Ammon's horn (tissue), 1 donor: Measurements from ENCODE around the gene DDHD1.
"Not testable (repeated sequence)": the region's sequence is repeated elsewhere in the genome, so short reads cannot be mapped to it uniquely, and the experiment has no call there.

Experiments used
- DNase-seq: peaks from one replicate; pipeline ENCODE4 v3.0.0-alpha.2; 2016; ENCODE audit warnings: low spot score

Gene DDHD1

DNA sequence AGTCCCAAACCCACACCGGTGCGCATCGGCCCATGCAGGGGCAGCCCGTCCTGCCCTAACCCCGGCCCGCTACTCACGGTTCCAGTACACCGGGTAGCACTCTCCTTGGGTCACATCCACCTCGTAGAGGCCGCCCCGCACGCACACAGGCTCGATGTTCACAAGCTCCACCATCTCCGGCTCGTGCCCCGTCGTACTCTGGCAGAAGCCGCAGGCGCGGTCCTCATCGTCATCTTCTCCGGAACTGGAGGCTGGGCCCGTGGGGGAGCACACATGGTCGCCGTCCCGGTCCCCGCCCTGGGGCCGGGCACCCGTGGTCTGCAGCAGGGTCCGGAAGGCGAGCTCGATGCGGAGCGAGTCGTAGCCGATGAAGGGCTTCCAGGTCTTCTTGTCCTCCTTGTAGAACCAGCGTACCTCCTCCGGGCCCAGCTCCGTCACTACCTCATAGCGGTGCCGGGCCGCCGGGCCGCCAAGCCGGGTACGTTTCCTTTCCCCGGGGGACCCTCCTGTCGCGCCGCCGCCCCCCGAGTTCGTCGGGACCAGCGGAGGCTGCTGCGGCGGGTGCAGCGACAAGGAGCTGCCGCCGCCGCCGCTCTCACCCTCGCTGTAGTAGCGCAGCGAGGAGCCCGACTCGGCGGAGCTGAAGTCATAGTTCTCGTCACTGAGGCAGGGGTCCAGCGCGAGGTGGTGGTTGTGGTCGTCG lies 788 bp downstream of the DDHD1 start:
- peak; percentile 45 for DNase-seq

DNA sequence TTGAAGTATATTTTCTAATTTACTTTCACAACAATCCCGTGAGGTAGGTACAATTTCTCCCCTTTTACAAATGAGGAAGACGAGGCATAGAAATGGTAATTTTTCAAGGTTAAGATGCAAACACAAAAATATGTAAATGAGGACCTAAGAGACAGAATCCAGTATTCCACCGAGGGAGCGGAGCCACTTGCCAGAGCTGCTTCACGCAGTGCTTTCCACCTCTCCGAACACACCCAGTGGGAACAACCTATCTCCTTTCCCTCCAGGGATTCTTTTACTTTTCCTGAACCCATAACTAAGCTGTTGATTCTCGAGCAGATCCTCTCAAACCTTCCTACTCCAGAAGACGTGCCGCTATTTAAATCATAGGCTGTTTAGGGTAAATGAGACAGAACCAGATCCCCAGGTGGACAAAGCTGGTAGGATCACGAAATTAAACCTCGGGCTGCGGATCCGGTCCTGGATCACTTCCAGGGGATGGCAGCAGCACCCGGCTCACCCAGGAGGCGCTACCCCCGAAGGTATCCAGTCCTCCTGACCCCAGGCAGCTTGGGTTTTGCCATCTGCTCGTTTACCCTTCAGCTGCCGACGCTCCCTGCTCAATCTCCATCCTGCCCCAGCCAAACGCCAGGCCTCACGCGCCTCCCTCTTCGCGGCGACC lies 1.5 kb downstream of the DDHD1 start:
- peak; percentile 32 for DNase-seq

DNA sequence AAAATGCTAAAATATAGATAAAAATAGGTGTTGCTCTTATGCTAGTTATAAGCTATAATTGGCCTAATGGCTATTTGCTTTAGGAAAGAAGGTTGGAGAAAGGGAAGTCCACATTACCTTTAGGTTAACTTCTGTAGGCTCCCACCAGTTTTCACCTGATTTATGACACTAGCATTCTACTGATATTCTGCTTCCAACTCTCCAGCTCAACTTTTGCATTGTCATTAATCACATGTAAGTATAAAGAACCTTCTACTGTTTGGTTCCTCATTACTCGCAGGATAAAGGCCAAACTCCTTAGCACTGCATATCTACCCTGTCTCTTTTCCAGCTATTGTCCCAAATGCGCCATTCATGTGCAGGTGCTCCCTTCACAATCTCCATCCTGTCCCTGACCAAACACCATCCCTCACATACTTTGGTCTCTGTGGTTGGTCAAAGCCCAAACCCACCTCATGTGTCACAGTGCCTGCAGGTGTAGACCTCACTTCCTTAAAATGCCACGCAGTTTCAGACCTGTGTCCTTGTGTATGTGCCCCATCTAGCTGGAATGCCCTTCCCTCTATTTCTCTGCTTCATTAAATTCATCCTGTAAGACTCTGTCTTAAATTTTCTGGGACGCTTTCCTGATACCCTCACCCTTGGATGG lies 3.3 kb downstream of the DDHD1 start:
- DNase-seq: no peak

DNA sequence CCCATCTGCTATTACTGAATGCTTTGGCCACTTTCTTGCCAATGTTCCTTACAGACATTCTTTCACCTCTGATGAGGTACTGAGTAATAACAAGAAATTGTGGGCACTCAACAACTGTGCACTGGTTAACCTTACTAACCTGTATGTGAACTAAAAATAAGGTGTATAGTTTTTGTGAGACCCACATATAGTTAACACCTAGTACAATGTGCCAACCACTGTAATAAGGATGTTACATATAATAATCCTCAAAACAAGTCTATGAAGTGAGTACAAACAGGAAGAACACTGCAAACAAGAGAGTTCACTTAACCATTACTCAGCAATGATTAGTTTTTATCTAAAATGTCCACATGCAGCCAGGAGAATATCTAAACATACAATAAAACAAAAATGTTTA lies 4.5 kb downstream of the DDHD1 start:
- DNase-seq: no peak

DNA sequence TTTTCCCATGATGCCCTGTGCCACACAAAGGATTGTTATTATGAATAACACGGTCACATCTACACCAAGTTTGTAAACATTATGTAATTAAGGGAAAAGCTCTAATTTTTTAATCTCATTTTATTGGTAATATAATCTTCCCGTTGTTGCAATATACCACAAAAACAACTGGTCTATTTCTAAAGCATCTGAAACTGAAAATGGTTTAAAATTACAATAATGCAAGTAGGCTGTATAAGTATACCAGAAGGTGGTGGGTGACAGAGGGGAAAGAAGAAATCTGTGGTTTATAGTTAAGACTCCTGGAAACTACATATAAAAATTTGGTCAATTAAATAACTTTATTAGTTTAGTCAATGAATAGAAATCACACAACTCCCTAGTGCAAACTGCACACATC lies 5.2 kb downstream of the DDHD1 start:
- no peak for DNase-seq

DNA sequence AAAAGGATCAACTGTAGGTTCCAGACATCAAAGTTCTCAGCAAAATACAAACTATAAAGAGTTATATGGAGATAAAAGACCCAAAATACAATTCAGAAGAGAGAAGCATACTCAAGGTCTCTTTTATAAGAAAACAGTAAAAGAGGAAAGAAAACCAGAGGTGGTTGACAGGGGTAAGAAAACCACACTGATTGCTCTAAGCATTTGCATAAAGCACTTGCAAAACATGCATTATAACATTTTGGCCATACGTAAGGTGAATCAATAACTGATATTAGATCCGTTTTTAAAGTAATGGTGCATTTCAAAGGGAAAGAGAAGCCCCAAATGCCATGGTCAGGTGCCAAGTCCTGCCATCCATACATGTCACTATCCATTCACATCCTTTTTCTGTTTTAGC lies 5.9 kb downstream of the DDHD1 start:
- no peak for DNase-seq

DNA sequence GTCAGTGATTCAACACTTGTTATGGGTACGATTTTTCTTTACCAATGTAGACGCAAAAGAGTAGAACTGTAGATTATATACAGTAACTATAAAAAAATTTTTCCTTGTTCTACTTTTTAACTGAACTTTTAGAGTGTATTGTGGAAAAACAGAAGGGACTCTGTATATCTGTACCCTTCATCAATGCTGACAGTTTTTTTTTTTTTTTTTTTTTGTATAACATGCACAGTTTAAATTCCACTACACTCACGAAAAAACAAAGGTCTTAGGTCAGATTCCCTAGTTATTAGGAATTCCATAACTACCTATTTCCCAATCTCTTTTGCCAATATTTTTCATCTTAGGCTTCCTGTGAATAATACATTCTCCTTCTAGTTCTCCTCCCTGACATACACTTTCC lies 6.4 kb downstream of the DDHD1 start:
- DNase-seq: no peak

DNA sequence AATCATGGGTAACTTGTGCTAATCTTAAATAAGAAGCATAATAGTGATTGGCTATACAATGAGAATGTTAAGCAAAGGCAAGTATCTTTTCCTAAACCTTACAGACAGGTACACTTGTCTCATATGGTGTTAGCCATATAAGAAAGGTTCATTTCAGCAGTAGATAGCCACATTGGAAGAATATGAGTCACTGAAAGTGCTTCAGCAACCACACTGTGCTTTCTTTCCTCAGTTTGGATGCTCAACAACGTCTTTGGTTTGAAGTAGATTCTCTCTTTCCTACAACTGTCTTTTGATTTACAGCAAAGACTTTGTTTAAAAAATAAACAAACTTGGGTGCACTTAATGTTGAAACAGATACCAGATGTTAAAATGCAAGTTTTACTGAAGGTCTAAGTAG lies 8.9 kb downstream of the DDHD1 start:
- no peak for DNase-seq

DNA sequence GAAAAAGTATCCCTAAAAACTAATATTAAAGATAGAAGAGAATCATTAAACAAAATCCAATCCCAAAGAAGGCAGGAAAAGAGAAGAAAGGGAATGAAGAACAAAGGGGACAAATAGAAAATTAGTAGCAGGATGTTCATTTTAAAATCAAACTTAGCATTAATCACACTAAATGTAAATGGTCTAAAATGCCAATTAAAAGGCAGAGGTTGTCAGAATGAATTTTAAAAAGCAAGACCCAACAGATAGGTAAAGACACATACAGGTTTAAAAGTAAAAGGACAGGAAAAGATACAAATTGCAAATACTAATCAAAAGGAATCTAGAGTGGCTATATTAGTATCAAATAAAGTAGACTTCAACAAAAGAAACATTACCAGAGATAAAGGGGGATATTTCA lies 12.5 kb downstream of the DDHD1 start:
- DNase-seq: no peak

DNA sequence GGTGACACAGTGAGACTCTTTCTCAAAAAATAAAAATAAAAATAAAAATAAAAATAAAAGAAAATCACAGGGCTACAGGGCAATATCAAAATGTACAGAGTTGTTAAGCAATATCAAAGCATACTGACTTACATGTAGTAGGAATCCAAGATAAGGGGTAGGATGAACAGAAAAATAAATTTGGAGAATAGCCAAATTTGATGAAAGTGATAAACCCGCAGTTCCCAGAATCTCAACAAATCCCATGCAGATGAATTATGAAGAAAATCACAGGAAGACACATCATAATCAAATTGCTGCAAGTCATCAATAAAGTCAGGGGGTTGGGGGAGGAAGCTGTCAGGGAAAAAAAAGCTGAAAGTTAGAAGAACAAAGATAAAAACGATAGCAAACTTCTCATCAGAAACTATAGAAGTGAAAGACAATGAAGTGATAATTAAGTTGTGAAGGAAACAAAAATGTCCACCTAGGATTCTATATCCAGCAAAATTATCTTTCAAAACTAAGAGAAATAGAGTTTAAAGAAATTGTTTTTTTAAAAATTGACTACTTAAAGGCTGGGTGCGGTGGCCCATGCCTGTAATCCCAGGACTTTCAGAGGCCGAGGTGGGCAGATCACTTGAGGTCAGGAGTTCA lies 15.4 kb downstream of the DDHD1 start:
- no peak for DNase-seq

DNA sequence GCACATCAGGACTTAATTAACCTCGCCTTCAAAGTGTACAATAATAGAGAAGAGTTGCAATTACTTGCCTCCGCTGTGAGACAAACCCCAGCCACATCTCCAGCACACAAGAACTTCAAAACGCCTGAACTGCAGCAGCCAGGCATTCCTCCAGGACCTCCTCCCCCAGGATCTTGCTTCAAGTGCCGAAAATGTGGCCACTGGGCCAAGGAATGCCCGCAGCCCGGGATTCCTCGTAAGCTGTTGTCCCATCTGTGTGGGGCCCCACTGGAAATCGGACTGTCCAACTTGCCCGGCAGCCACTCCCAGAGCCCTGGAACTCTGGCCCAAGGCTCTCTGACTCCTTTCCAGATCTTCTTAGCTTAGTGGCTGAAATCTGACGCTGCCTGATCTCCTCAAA lies 22.6 kb downstream of the DDHD1 start:
- DNase-seq: not testable (repeated sequence)

DNA sequence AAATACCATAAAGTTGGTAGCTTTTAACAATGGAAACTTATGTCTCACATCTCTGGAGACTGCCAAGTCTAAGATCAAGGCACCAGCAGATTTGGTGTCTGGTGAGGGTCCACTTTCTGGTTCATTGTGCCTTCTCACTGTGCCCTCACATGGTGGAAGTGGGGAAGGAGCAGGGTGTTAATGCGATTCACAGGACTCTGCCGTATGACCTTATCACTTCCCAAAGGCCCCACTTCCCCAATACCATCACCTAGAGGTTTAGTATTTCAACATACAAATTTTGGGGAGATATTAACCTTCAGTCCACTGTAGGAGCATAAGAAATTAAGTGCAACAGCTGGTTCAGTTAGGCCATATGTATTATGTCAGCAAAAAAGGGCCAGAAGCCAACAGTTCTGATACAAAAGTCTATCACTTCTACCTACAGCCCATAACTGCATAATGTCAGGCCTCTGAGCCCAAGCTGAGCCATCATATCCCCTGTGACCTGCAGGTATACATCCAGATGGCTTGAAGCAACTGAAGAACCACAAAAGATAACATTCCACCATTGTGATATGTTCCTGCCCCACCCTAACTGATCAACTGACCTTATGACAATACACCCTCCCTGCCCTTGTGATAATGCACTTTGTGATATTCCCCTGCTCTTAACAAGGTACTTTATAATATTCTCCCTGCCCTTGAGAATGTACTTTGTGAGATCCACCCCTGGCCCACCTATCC lies 24.7 kb downstream of the DDHD1 start:
- DNase-seq: no peak

DNA sequence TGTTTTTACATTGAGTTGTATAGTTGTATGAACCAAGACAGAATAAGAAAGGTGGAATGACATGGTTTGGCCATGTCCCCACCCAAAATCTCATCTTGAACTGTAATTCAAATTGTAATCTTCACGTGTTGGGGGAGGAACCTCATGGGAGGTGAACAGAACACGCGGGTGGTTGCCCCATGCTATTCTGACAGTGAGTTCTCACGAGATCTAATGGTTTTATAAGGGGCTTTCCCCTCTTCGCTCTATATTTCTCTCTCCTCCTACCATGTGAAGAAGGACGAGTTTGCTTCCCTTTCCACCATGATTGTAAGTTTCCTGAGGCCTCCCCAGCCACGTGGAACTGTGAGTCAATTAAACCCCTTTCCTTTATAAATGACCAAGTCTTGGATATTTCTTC lies 25.3 kb downstream of the DDHD1 start:
- DNase-seq: no peak

DNA sequence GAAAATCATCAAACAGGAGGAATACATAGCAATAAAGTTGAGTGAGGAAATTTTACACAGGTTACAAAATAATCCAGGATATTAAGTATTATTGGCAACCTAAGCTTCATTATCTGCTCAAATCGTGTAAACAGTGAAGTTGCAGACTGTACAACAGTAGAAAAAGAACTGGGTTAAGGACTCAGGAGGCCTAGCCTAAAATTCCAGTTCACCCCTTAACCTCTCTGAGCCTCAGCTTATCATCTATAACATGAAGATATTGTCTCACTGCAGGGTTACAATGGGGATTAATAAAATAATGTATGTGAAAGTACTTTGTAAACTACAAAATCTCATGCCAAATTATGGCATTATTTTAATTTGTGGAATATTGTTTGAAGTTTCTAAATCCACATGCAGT lies 26.0 kb downstream of the DDHD1 start:
- DNase-seq: no peak

DNA sequence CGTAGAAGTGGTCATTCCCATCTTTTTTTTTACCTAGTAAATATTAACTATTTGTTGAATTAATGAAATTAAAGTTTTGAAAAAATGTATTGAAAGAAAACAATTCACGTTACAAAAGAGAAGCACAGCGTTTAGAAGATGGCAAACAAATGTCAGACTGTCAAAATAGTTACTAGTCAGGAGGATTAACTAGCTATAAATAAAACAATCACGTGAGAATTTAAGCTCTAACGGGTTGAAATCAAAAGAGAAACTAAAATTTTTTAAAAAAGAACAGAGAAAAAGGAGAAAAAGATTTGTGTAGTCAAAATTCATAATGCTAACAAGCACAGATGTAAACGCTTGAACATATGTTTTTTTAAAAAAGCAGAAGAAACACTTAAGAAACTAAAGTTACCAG lies 26.4 kb downstream of the DDHD1 start:
- DNase-seq: no peak

DNA sequence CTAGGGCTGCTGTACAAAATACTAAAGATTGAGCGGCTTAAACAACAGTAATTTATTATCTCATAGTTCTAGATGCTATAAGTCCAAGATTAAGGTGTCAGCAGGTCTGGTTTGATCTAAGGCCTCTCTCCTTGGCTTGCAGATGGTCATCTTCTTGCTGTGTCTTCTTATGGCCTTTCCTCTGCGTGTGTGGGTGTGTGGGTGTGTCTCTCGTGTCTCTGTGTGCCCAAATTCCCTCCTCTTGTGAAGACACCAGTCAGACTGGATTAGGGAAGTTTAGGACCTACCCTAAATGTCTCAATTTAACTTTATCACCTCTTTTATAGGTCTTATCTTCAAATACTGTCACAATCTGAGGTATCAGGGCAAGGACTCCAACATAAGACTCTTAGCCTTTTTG lies 28.3 kb downstream of the DDHD1 start:
- DNase-seq: no peak

DNA sequence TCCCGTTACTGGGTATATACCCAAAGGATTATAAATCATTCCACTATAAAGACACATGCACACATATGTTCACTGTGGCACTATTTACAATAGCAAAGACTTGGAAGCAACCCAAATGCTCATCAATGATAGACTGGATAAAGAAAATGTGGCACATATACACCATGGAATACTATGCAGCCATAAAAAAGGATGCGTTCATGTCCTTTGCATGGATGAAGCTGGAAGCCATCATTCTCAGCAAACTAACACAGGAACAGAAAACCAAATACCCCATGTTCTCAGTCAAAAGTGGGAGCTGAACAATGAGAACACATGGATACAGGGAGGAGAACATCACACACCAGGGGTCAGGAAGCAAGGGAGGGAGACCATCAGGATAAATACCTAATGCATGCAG lies 31.7 kb downstream of the DDHD1 start:
- not testable (repeated sequence) for DNase-seq

DNA sequence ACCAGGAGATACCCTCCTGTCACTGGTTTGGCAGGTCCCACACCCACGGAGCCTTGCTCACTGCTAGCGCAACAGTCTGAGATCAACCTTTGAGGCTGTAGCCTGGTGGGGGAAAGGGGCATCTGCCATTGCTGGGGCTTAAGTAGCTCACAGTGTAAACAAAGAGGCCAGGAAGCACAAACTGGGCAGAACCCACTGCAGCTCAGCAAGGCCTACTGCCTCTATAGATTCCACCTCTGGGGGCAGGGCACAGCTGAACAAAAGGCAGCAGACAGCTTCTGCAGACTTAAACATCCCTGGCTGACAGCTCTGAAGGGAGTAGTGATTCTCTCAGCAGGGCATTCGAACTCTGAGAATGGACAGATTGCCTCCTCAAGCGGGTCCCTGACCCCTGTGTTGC lies 35.6 kb downstream of the DDHD1 start:
- not testable (repeated sequence) for DNase-seq

DNA sequence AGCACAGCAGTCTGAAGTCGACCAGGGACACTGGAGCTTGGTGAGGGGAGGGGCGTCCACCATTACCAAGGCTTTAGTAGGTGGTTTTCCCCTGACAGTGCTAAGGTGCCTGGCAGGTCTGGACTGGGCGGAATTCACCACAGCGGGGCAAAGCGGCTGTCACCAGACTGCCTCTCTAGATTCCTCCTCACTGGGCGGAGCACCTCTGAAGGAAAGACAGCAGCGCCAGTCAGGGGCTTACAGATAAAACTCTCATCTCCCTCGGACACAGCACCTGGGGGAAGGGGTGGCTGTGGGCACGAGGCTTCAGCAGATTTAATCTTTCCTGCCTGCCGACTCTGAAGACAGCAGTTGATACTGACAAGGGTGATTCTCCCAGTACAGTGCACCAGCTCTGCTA lies 39.1 kb downstream of the DDHD1 start:
- DNase-seq: no peak

DNA sequence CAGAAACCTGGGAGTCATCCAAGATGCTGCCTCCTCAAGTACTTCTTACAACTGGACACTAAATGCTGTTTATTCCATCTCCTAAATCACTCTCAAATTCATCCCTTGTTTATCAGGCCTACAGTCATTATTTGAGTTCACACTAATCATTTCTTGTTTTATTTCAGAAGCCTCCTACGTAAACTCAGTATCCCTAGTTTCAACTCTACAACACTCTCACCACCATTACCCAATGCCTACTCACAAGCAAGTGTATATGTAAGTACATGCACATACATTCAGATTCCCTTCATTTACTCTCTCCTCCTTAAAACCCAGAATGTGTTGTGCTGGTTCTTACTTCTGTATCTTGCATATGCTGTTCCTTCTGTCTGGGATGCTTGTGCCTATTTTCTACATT lies 43.0 kb downstream of the DDHD1 start:
- DNase-seq: no peak

DNA sequence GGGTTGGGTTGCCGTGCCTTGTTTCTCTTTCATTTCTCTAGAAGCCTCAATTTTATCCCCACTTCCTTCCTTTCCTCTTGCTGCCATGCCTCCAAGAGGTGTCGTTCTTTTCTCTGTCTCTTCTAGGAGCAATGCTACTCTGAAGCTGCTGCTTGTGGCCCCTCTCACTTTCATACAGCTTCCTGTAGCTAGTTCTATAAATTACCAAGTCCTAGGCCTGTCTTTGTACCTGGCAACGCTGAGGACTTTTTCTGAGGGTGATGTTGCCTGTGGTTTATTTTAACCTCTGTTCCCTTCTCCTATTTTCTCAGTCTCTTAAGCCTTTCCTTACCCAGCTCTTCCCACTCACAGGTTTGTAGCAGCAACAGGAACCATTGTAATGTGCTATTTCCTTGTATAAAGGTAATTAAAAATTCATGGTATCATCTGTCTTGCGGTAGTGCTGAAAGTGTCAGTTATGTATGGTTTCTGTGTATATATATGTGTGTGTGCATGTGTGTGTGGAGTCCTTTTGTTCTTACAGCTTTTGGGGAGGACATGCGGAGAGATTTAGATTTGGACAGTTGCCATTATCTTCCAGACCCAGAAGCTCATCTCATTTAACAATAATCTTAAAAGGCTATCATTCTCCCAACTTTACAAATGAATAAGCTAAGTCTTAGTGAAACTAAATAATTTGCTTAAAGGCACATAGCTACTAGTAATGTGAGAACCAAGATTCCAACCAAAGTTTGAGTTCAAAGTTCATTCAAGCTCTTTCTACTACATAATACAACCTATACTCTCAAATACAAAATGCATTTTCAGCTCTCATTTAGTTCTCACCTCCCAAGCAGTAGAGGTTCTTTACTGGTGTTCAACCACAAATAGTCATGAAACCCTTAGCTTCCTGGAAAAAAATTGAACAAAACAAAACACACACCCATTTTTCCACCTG lies 43.8 kb downstream of the DDHD1 start:
- DNase-seq: no peak
